ENCODE data around the gene ZNF205. TPM values are rescaled to one million over a fixed set of nuclear protein-coding genes. Genes with fewer than 3 reads are reported as not detected.
A peak's percentile ranks its signal among the peaks of the same experiment; 100 is the strongest.

The ZNF205 gene
- total RNA-seq, result 15.4 to 16.7 TPM (median 16.0 TPM) in 3 replicates

DNA sequence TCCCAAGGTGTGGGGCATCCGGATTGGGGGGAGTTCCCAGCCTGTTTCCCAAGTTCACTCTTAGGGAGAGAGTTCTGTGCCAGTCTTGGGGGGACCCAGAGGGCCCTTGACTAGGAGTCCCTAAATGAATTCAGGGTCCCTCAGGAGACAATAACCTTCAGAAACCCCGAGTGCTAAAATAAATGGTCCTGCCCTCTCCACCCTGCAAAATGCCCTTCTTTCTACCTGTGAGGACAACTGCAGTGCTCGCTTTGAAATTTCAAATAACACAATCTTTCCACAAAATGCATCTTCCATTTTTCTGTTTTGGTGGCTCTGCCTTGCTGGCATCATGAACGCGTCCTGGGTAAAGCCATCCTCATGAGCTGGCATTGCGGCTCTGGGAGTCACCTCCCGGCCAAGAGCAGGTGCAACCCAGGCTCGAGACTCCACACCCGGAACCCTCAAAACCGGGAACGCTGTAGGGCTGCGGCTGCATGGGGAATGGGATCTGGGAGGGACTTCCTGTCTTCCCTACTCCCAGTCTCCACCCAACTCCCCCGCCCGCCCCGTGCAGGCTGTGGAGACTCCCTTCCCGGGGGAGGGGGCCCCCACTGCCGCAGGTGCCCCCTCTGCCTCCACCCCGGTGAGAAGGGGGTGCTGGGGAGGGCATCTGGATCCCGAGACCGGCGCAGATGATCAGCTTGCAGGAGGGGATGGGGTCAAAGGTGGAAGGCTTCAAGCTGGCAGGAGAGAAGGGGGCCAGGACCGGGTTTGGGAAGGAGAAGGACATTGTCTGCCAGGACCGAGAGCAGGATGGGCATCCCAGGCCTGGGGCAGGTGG is at the start of gene ZNF205:
ZNF205 (plus strand) TSS at position 529 of the 823 bp plus-strand sequence. CDS start 845 bp downstream, outside the sequence.
- Mint-ChIP-seq H3K27ac (peak within 1 kb of the TSS; percentile 97), H3K9me3 (no peaks in the 10 kb centered on the region), H3K36me3 (peaks cover 6% of the 10 kb centered on the region), H3K4me1 (peaks cover 28% of the 10 kb centered on the region), H3K27me3 (ENCODE audit: low read depth) (no peaks in the 10 kb centered on the region), H3K4me3 (peak within 1 kb of the TSS; percentile 84)
- peak; percentile 58 to 84 for DNase-seq (ENCODE audit: low spot score in 2 of 2, unreplicated experiment in 2 of 2)
- TF ChIP-seq, protein P1, sequence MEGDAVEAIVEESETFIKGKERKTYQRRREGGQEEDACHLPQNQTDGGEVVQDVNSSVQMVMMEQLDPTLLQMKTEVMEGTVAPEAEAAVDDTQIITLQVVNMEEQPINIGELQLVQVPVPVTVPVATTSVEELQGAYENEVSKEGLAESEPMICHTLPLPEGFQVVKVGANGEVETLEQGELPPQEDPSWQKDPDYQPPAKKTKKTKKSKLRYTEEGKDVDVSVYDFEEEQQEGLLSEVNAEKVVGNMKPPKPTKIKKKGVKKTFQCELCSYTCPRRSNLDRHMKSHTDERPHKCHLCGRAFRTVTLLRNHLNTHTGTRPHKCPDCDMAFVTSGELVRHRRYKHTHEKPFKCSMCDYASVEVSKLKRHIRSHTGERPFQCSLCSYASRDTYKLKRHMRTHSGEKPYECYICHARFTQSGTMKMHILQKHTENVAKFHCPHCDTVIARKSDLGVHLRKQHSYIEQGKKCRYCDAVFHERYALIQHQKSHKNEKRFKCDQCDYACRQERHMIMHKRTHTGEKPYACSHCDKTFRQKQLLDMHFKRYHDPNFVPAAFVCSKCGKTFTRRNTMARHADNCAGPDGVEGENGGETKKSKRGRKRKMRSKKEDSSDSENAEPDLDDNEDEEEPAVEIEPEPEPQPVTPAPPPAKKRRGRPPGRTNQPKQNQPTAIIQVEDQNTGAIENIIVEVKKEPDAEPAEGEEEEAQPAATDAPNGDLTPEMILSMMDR (IDR thresholded peaks at IDR 0.05; ENCODE audit: unreplicated experiment), result no peak

DNA sequence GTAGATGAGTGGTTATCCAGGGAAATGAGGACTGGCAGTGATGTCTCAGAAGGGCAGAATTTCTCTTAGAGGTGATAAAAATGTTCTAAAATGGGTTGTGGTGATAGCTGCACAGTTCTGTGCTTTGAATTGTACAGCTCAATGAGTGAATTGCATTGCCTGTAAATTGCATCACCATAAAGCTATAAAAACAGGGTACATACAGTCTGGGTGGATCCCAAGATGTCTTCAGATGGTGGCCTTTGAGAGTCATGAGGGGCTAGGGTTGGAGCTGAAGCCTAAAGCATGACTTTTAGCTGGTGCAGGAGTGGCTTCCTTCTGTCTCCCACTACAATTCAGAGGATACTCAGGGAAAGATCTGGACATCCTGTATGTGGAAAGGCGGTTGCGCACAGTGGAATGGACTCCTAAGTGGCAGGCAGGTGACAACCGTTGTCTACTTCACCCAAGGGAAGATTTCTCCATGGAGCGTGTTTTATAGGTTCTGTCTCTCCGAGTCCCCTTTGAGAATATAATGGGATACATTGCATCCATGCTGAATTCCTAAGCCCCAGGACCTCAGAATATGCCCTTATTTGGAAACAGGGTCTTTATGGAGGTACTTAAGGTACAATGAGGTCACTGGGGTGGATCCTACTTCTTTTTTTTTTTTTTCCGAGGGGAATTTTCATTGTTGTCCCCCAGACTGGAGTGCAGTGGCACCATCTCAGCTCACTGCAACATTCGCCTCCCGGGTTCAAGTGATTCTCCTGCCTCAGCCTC is 48.6 kb upstream of the ZNF205 start:
- H3K27ac Mint-ChIP-seq, result no peak overlapping the region
- TF ChIP-seq, protein P1 (IDR thresholded peaks at IDR 0.05; ENCODE audit: unreplicated experiment), result no peak
- no peaks in the 10 kb centered on the region for H3K36me3 Mint-ChIP-seq
- peaks cover 12% of the 10 kb centered on the region for H3K4me1 Mint-ChIP-seq
- no peak overlapping the region for H3K4me3 Mint-ChIP-seq
- H3K9me3 Mint-ChIP-seq, result no peaks in the 10 kb centered on the region
- DNase-seq (ENCODE audit: low spot score in 2 of 2, unreplicated experiment in 2 of 2), result no peak
- H3K27me3 Mint-ChIP-seq (ENCODE audit: low read depth), result no peaks in the 10 kb centered on the region

DNA sequence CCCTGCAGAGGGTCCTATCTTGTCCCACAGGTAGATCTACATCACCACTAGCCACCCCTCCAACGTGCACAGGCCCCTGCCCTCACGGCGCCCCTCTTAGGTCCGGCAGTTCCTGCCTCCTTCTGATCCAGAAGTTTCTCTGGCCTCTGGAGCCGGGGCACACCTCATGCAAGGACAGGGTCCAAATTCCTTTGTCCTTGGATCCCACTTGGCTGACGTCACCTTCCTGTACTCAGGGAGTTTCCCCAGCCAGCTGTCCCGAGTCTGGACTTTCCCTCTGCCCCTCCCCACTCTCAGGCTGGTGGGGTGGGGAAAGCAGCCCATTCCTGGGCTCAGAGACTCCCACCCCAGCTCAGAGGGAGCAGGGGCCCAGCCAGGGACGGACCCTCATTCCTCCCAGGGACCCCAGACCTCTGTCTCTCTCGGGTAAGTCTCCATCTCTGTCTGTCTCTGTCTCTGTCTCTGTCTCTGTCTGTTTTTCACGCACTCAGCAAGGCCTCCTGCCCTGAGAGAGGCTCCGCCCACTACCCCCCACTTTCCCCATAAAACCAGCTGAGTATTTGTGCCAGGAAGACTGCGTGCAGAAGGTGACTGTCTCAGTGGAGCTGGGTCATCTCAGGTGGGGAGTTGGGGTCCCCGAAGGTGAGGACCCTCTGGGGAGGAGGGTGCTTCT is 47.2 kb upstream of the ZNF205 start, which contains the start of gene IL32:
IL32 (plus strand) TSS at position 572 of the 673 bp plus-strand sequence. CDS start 172 bp downstream, outside the sequence.
- Mint-ChIP-seq H3K4me3 (no peak within 1 kb of the TSS), H3K9me3 (no peaks in the 10 kb centered on the region), H3K27ac (peak within 1 kb of the TSS; percentile 19), H3K4me1 (peaks cover 4% of the 10 kb centered on the region), H3K36me3 (no peaks in the 10 kb centered on the region), H3K27me3 (ENCODE audit: low read depth) (no peaks in the 10 kb centered on the region)
- TF ChIP-seq, protein P1 (IDR thresholded peaks at IDR 0.05; ENCODE audit: unreplicated experiment), result no peak
- DNase-seq (ENCODE audit: low spot score in 2 of 2, unreplicated experiment in 2 of 2), result no peak

DNA sequence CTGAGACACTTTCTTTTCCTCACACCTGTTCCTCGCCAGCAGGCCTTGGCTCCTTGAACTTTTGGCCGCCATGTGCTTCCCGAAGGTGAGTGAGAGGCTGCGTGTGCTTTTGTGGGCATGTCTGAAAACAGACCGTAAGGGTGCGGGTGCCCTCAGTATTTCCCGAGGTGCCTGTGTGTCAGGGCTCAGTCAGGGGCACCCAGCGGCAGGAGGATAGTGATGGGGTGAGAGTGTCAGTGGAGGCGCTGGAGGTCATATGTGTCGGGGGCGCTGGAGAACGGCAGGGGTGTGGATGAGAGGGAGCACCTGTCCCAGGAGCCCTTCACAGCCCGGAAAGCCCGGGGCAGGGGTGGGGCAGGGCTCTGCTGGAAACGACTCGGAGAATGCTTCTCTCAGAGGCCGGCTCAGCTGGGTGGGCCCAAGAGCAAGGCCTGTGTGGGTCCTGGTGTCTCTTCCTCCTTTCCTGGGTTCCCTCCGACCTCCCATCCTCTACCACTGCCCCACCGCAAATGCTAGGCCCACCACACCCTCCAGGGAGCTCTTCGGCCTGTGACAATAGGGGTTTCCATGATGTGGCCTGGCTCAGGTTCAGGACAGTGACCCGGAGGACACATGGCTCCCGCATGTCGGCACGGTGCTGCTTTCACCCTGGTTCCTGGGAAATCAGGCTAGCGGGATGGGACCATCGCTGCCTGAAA is 46.5 kb upstream of the ZNF205 start:
- DNase-seq (ENCODE audit: low spot score in 2 of 2, unreplicated experiment in 2 of 2), result no peak
- TF ChIP-seq, protein P1 (IDR thresholded peaks at IDR 0.05; ENCODE audit: unreplicated experiment), result no peak
- peaks cover 4% of the 10 kb centered on the region for H3K4me1 Mint-ChIP-seq
- H3K36me3 Mint-ChIP-seq, result no peaks in the 10 kb centered on the region
- no peak overlapping the region for H3K27ac Mint-ChIP-seq
- H3K4me3 Mint-ChIP-seq, result no peak overlapping the region
- no peaks in the 10 kb centered on the region for H3K27me3 Mint-ChIP-seq (ENCODE audit: low read depth)
- no peaks in the 10 kb centered on the region for H3K9me3 Mint-ChIP-seq

DNA sequence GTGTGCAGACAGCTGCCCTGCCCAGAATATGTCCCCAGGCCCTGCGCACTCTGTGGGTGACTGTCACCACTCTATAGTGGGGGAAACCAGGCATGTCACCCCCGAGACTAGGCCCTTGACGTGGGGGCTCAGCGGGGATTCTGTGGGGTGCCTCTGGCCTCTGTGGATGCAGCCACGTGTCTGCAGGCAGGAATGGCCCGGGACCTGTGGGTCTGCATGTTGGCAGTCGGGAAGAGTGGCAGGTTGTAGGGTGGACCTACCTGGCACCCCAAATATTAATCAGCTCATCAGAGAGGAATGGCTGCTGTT is 46.0 kb upstream of the ZNF205 start:
- no peak for DNase-seq (ENCODE audit: low spot score in 2 of 2, unreplicated experiment in 2 of 2)
- H3K4me1 Mint-ChIP-seq, result peaks cover 4% of the 10 kb centered on the region
- no peak overlapping the region for H3K27ac Mint-ChIP-seq
- H3K27me3 Mint-ChIP-seq (ENCODE audit: low read depth), result no peaks in the 10 kb centered on the region
- H3K4me3 Mint-ChIP-seq, result no peak overlapping the region
- no peaks in the 10 kb centered on the region for H3K9me3 Mint-ChIP-seq
- H3K36me3 Mint-ChIP-seq, result no peaks in the 10 kb centered on the region
- TF ChIP-seq, protein P1 (IDR thresholded peaks at IDR 0.05; ENCODE audit: unreplicated experiment), result no peak
